GM18520 (cell line): ENCODE measurements around the gene PRSS27.
"Not testable (repeated sequence)": the region's sequence is repeated elsewhere in the genome, so short reads cannot be mapped to it uniquely, and the experiment has no call there.

Experiments
- ATAC-seq: cut with Tn5 transposase; IDR thresholded peaks from one replicate; pipeline ENCODE4 v1.9.1; 2021; ENCODE audit not compliant: unreplicated experiment

PRSS27 gene

DNA sequence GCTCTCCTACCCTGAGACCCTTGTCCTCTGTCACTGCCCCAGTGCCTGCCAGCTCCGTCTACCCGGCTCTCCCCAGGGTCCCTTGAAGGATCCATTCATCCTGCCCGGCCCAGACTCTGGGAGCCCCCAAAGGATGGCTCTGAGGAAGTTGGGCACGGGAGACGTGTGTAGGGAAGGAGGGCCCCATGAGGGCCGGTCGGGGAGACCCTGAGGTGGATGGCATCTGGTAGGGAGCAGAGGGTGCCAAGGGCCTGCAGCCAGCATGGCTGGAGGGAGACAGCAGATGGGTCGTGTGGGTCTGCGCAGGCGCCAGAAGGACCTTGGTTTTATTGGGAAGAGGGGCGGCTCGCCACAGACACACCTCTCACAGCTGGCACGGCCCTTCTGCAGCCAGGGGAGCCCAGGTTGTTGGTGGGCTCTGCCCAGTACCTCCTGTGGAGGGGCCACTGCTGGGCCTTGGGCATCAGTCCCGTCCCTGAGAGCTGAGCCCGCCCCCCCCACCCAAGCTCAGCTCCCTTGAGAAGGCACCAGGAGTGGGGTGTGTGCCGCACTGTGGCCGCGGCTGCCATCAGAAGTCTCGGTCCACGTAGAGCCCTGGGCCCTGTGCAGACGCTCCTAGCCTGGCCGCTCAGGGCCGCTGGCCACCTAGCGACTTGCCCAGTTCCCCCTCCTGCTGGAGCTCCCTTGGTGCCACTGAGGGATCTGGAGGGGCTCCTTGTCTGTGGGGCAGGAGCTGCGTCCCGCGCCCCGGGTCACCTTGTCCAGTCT is 21.7 kb downstream of the PRSS27 start:
- no peak for ATAC-seq

DNA sequence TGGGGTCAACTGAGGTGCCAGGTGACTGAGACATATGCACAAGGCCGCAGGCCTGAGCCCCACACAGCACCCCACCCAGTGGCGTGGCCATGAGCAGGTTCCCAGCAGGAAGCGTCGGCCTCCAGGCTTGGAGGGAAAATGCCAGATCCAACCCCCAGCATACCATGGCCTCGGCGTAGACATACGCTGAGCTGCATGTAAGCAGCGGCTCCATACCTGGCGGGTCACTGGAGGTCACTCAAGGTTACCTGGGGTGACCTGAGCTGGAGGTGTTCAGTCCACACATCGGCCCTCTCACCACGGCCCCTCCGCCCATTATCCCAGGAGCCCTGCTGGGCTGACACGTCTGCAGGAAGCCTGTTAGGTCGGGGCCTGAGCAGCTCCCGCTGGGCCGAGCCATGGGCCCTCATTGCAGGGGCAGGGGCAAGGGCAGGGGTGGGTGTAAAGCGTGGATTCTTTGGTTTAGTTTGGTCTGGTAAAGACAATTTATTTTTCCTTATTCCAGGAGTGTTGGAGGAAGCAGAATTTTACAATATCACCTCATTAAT is 22.5 kb downstream of the PRSS27 start:
- no peak for ATAC-seq

DNA sequence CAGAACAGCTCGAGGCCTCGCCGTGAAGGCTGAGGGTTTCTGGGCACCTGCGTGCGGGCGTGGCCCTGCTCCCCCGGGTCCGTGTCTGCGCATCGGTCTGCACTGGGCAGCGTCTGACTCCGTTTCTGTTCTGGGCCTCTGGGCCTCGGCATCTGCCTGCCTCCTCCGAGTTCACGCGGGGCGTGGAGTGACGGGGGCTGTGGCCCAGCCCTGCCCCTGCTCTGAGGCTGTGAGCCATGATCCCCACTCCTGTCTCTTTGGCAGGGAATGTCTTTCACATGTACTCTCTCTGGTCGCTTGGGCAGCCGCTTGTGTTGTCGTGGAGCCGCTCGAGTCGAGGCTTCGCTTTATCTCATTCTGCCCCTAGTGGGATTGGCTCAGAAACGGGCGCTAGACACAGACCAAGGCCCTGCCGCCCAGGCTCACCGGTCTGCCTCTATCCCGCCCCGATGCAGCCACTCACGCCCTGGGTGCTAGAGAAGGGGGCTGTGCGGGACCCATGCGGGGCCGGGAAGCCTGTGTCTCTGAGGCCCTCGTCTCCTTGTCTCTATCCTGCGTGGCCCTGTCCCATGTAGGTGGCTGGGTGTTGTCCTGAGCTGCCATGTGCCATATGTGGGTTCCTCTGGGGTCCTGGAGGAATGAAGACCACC is 23.3 kb downstream of the PRSS27 start:
- ATAC-seq, result not testable (repeated sequence)

DNA sequence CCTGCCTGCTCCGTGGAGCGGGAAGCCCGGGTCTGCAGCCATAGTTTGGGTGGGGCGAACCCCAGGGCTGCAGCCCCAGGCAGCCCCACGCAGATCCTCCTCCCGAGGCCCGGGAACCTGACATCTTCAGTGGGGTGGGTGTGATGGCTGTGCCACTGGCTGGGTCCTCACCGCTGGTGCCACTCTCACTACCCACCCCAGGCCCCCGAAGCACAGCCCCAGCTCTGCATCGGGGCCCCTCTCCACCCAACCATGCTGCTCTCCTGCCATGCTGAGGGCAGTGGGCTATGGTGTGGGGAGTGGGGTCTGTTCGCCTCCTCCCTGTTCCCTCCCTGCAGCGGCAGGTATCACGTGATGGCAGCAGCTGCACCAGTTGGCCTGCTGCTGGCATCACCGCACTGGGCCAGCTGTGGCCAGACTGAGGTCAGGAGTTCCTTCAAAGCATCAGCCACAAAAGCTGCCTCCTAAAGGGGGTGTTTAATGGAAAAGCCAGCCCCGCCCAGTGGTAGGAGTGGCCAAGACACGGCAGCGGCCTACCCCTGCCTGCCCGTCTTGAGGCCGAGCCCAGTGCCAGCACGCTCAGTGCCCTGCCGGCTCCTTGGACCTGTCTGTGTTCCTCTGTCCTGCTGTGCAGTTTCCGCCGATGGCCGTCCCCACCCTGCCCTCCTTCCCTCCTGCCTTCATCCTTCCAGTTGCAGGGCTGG is 26.9 kb downstream of the PRSS27 start:
- no peak for ATAC-seq

DNA sequence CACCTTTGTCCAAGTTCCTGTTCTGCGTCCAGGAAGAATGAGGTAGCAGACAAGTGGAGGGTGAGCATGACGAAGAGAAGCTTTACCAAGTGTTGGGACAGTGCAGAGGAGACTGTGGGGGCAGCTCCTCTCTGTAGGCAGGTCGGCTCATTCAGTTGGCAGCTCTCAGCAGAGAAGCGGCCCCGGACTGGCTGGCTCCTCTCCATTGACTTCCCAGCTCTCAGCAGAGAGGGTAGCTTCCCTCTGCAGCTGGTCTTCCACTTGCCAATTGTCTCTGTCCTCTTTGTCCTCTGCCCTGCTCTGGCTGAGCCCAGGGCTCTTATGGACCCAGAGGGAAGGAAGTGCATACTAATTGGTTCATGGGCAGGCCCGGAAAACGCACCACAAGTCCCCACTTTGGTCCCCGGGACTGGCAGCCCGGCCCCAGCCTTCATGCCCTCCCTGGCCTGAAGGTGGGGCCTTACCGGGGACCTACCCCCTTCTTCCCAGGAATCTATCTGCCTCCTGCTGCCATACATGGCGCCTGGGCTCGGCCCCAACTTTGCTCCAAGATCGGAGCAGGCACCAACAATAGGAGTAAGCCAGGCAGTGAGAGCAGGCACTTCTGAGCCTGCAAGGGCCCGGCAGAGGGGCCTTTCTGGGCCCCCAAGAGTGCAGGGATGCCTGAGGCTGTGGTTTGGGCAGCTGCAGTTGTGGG is 27.6 kb downstream of the PRSS27 start:
- ATAC-seq, result no peak

DNA sequence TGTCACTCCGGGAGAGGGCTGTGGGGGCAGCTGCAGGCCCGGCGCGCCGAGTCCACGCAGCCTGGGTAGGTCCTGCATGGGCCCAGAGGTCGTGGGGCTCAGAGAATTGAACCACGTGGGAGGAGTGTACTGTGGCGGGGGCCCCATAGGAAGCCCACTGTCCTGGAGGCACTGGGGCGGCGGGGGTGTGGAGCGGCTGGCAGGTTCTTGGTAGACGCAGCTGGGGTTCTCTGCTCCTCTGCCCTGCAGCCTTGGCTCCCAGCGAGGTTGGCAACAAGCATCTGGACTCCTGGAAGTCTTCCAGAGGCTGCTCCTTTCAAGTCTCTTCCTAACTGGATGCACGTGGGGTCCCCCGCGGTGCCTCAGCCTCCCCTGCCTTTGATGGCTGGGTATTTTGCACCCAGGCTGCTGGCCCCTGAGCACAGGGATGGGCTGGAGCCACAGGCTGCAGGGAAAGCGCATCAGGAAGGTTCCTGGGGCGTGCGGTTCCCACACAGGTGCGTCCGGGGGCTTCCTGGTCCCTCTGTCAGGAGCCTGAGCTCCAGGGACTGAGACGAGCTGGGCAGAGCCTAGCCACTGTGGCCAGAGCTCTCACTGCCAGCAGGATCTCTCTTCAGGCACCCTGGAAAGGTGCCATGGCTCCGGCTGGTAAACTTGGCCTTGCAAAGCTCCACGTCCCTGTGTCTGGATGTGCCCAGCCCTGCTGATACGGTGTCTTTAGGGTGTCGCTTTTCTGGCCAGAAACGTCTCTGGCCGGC is 28.4 kb downstream of the PRSS27 start:
- no peak for ATAC-seq

DNA sequence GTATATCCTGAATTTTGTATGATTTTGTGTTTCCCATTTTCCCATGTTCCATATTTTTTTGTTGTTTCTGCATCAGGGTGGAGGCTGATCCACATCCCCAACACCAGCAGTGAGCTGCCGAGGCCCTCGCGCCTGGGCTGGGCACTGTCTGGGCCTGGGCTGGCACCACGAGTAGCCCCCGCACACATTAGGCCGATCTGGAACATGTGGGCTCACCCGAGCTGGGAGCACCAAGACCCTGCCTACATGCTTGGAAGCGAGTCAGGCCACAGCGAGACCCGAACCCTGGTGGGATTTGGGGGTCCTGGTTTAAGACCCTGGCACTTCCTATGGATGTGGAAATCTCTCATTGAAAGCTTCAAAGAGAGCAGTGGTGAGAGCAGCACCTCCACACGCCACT is 29.2 kb downstream of the PRSS27 start:
- no peak for ATAC-seq

DNA sequence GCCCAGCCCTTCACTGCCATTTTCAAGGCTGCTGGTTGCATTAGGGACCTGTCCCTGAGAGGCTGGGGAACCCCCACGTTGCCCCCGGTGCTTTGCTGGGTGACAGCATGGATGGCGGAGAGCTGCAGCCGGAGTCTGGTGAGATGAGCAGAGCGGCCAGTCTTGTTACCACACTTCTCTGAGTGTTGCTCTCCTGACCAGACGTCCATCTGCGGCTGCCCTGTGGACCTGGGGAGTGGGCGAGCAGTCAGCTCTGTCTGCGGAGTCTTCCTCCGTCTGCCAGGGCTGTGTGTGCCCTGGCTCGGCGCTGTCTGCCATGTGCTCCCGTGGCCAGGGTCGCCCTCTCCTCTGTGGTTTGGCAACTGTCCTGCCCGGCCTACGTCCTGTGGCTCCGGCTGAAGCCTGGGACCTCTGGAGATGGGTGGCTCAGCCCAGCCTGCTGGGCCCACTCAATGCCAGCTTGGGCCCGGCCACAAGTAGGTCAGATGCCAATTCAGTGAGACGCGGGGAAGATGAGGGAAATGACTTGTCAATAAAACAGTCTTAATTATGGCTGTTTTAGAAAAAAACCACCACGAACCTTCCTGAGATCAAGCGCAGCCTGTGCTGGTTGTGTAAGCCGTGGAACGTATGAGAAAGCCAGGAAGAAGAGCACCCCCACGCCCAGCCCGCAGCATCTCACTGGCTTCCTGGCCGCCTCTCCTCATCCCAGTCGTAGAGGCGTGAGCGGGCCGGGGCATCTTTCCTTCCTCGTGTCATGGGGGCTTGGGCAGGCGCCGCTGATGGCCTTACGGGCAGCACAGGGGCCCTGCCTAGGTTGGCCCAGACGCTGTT is 29.8 kb downstream of the PRSS27 start:
- ATAC-seq, result no peak

DNA sequence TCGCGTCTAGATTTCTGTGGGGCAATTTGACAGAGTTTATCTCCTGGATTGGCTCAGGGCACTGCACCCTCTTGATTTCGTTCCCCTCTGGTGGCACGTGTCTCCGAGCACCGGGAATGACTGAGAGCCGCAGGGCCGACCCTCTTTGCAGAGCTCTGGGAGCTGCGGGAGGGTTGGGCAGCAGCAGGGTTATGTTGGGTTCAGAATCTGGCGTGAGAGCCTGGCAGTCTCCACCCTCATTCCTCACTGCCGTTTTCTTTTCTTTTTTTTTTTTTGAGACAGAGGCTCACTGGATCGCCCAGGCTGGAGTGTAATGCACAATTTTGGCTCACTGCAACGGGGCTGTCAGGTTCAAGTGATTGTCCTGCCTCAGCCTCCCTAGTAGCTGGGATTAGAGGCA is 30.6 kb downstream of the PRSS27 start:
- ATAC-seq, result not testable (repeated sequence)

DNA sequence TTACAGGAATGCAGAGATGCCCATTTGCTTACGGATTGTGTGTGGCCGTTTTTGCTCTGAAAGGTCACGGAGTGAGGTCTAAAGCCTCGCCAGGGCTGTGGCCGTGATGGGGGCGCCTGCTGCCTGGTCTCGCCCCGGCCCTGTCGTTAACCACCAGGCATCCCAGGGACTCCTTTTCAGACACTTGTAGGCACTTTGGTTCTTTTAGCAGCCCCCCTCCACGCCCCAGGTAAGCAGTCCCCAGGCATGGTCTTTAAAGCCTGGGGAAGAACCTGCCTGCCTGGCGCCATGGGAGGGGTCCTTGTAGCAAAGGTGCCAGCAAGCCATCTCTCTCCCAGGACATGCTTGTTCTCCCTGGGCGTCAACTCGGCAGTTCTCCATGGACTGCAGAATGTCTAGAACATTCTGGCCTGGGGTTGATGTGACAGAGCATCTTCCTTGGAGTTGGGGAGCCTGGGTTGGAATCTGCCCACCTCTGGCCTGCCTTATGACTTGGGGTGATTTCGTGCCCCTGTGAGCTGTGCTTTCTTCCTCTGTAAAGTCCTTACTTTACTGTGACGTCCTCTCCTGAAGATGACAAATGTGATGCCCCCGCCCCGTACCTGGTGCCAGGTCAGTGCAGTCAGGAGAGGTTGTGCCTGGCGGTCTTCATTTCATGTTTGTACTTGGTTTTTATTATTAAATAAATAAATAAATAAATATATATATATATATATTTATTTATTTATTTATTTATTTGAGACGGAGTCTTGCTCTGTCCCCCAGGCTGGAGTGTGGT is 32.3 kb downstream of the PRSS27 start:
- ATAC-seq, result no peak

DNA sequence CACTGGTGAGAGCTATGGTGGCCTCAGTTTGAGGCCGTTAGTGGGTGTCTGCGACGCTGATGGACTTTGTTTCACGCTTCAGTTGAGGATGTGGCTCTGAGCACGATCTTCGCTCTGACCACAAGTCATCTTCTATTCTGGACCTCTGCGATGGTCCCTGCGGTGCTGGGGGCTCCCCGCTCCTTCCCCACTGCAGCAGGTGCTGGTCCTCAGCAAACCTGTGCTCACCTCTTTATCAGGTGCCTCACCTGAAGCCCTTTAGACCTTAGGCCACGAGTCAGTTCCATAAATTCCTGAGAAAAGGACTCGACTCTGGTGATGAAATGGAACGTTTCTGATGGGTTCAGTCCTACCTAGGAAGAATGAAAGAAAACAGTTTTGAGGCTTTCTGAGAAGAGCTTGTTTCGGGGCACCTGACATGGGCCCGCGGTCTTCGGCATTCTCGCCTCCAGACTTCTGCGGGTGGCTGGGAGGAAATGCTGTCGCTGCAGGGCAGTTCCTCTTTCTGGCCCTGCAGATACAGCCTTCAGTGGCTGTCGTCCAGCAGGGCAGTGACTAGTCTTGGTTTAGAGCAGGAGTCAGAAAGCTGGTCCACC is 33.0 kb downstream of the PRSS27 start:
- ATAC-seq, result peak; percentile 35

DNA sequence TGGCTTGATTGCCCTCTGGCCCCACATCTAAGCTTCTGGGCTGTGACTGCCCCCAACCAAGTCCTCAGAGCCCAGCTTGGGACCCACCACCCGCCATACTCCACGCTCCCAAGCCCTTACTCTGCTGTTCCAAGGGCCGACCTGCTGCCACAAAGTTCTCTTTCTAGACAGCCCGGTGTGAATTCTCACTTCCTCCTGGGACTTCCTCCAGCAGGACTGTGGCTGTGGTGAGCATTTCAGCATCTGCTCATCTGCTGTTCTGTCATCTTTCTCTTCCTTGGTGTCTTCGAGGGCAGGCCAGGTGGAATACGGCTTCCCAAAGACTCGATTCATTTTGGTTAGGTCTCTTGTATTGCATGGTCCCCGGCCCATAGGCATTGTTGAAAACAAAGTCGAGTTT is 33.9 kb downstream of the PRSS27 start:
- not testable (repeated sequence) for ATAC-seq

DNA sequence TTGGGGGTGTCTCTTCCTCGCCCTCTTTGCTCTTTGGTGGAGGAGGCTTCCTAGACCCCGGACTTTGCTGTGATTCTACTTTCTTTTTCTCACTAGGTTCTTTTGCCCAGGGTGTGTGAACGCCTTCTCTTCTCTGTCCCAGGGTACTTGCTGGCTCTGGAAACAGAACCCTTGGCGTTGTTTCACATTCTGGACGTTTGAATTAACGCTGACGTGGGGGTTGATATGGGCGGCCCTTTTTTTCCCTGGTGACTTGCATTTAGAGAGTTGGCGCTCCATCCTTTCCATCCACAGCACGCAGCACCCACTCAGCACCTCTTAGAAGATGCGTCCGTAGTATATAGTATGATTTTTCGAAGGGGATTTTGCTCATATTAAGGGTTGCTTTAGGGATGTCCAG is 37.0 kb downstream of the PRSS27 start:
- not testable (repeated sequence) for ATAC-seq

DNA sequence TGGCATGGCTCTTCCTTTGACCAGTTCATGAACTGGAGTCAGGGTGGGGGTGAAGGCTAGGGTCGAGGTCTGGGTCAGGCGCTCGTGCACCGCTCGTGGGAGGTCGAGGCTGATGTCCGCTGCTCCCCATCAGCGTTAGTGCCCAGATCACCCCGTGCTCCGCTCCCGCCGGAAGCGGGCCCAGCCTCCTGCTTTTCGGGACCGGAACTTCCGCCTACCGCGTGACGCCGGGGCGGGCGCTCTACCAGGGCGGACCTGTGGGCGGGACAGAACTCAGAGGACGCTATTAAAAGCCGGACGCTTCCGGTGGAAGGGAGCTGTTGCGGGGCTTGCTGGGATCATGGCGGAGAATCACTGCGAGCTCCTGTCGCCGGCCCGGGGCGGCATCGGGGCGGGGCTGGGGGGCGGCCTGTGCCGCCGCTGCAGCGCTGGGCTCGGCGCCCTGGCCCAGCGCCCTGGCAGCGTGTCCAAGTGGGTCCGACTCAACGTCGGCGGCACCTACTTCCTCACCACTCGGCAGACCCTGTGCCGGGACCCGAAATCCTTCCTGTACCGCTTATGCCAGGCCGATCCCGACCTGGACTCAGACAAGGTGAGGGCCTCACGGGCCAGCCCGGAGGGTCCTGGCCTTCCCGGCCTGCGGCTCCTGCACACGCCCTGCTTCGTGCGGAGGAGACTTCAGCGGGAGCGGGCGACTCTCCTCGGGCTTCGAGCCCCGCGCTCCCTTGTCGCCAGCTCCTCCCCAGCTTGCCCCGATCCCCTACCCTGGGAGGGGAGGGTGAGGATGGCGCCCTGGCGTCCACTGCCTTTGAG is 37.6 kb downstream of the PRSS27 start, which contains the start of gene KCTD5:
Gene KCTD5 (plus strand): TSS at position 315 of the 813 bp plus-strand sequence. CDS start 26 bp downstream, at position 341.
- peak; percentile 53 for ATAC-seq

DNA sequence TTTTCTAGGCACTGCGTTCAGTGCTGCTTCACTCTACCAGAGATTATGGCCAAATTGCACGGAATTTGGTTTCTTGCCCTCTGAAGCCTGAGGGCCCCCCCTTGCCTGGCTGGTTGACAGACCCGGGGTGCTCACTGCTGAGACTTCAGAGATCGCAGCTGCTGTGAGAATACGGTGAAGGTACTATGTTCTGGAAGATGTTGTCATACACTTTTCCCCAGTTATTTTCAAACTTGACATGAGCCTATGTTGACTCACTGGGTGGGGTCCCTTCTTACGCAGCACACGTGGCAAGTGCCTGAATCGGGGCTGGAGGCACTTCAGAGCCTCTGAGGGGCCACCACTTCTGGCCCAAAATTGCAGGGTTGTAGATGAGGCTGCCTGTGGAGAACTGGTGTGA is 39.7 kb downstream of the PRSS27 start:
- not testable (repeated sequence) for ATAC-seq

DNA sequence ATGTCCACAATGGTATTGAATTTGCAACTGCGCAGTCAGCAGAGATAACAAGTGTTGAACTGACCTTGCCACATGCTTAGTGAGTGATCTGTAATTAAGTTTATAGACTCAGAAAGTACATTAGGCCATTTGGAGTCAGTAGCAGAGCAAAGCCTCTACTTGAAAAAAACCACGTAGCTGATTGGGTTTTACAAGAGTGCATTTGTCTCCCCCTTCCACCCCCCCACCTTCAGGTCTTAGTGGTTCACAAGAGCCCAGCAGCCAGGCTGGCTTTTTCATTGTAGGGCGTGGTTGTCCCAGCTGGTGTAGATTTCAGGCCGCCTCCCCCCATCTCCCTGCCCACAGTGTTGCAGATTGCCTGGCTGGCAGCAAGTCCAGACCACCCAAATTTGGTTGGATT is 40.1 kb downstream of the PRSS27 start:
- not testable (repeated sequence) for ATAC-seq

DNA sequence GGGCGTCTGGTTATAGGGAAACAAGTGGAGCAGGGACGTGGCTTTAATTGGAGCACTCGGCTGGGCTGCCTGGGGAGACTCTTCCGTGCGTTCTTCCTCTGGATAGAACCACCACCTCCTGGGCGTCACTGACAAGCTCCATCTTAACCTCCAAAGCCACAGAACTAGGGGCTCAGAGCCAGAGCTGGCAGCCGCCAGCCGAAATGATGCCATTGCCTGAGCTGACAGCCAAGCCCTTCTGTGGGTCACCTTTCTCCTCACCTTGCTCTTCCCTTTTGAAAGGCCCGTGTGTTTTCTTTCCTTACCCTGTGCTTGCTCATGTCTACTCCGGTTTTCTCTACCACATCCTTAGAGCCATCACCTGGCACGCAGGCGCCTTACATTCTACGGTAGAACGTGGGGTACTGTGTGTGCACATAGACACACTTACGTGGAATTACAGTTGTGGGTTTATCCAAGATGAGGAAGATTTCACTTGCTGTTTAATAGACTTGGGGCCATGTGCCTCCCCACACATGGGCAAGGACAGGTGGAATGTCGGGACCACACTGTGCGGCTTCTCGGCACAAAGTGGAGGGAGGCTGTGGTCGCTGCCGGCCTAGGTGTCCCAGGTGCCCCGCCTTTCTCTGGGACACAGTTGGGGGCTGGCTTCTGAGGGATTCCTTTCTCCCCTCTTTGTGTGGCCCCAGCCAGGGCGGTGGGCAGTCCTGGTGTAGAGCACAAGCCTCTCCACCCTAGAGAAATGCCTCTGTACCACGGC is 41.6 kb downstream of the PRSS27 start:
- ATAC-seq, result not testable (repeated sequence)
